A549 (cell line): Measurements from ENCODE around the gene HLA-DQA1. TPM values are rescaled to one million over a fixed set of nuclear protein-coding genes. Genes with fewer than 3 reads are reported as not detected.

Experiments
- ATAC-seq, 2 experiments: fragments of 200-7000 bp in 1 of 2; fragments of >200 bp in 1 of 2; cut with Nextera tagmentation in 1 of 2; cut with Tn5 transposase in 1 of 2; 3 replicates each; pipeline versions ENCODE4 v1.8.0 to v1.9.1; 2018 to 2020; ENCODE audit warnings: mild to moderate bottlenecking in 1 of 2, moderate library complexity in 1 of 2
- CTCF ChIA-PET: fragments of 300-600 bp; sonication (Branson Sonifier 250); formaldehyde crosslinking; extraction: SDS; loops from one replicate; lab custom pipeline; 2021; ENCODE audit warnings: antibody characterized with exemption, inconsistent platforms; lab: Yijun Ruan, JAX
- POLR2A ChIA-PET: fragments of 350-600 bp; formaldehyde crosslinking; extraction: SDS; loops from one replicate; lab custom pipeline; 2021; ENCODE audit warnings: antibody characterized with exemption, inconsistent platforms; lab: Yijun Ruan, JAX
- DNase-seq, 2 experiments: peaks; one replicate each; pipeline versions ENCODE4 v3.0.0 to v3.0.0-alpha.2; 2011 to 2016; ENCODE audit warnings: low read depth in 1 of 2, low spot score in 1 of 2
- FAIRE-seq: peaks from 2 replicates; lab custom pipeline; 2011; peaks lifted over from hg19 to GRCh38; lab: Jason Lieb, UNC
- H3K27ac ChIP-seq, 2 experiments: fragments of >200 bp; sonication (Bioruptor Twin); formaldehyde crosslinking; 3 replicates each; pipeline ENCODE4 v1.5.1; 2016 to 2017
- H3K4me1 ChIP-seq: fragments of >200 bp; sonication (Bioruptor Twin); formaldehyde crosslinking; 3 replicates; pipeline ENCODE4 v1.6.1; 2016
- H3K4me2 ChIP-seq: fragments of >200 bp; sonication (Bioruptor Twin); formaldehyde crosslinking; 3 replicates; pipeline ENCODE4 v1.6.1; 2016
- H3K4me3 ChIP-seq: fragments of >200 bp; sonication (Bioruptor Twin); formaldehyde crosslinking; 3 replicates; pipeline ENCODE4 v1.5.1; 2016
- H3K9me3 ChIP-seq: fragments of >200 bp; sonication (Bioruptor Twin); formaldehyde crosslinking; 3 replicates; pipeline ENCODE4 v1.6.1; 2016
- CBX8 ChIP-seq: fragments of 200-600 bp; sonication (generic); IDR thresholded peaks from 2 replicates; pipeline ENCODE4 v1.6.1; 2016
- CHD2 ChIP-seq: fragments of 150-350 bp; IDR thresholded peaks from 2 replicates; pipeline ENCODE4 v1.6.1; 2014; ENCODE audit warnings: low read length; ENCODE audit not compliant: partially characterized antibody
- CHD4 ChIP-seq: fragments of 200-600 bp; sonication (generic); IDR thresholded peaks from 2 replicates; pipeline ENCODE4 v1.6.1; 2016; ENCODE audit warnings: antibody characterized with exemption, mild to moderate bottlenecking, borderline replicate concordance
- FOXS1 ChIP-seq: fragments of 250-450 bp; sonication (Bioruptor Pico); IDR thresholded peaks from 2 replicates; pipeline ENCODE4 v1.5.0; 2020; ENCODE audit warnings: mild to moderate bottlenecking, moderate library complexity
- HDAC2 ChIP-seq: fragments of 200-600 bp; sonication (generic); IDR thresholded peaks from 2 replicates; pipeline ENCODE4 v1.6.1; 2016
- HMGXB4 ChIP-seq: fragments of 250-450 bp; sonication (Bioruptor Pico); IDR thresholded peaks from 2 replicates; pipeline ENCODE4 v1.5.0; 2021; ENCODE audit warnings: mild to moderate bottlenecking, moderate library complexity, borderline replicate concordance
- HOXB13 ChIP-seq: fragments of 250-450 bp; sonication (Bioruptor Pico); IDR thresholded peaks from 2 replicates; pipeline ENCODE4 v1.5.0; 2020; ENCODE audit warnings: low read depth, mild to moderate bottlenecking, moderate library complexity
- KDM1A ChIP-seq: fragments of 200-600 bp; sonication (generic); IDR thresholded peaks from 2 replicates; pipeline ENCODE4 v1.6.1; 2016; ENCODE audit warnings: low read depth, mild to moderate bottlenecking
- KDM5A ChIP-seq: fragments of 200-600 bp; sonication (generic); IDR thresholded peaks from 2 replicates; pipeline ENCODE4 v1.6.1; 2016; ENCODE audit warnings: antibody characterized with exemption, mild to moderate bottlenecking
- MYC ChIP-seq: IDR thresholded peaks from 2 replicates; pipeline ENCODE4 v1.6.1; 2012; ENCODE audit warnings: mild to moderate bottlenecking, inconsistent platforms, low read length, improper control_type of control experiment, borderline replicate concordance
- NFE2L2 ChIP-seq: fragments of 150-350 bp; conservative IDR thresholded peaks from 2 replicates; pipeline ENCODE4 v1.6.1; 2014; ENCODE audit warnings: low read length
- PHF8 ChIP-seq: fragments of 200-600 bp; sonication (generic); IDR thresholded peaks from 2 replicates; pipeline ENCODE4 v1.6.1; 2016; ENCODE audit warnings: low read depth, mild to moderate bottlenecking, antibody characterized with exemption, moderate library complexity, borderline replicate concordance
- RARB ChIP-seq: fragments of 250-450 bp; sonication (Bioruptor Pico); IDR thresholded peaks from 2 replicates; pipeline ENCODE4 v1.8.0; 2021; ENCODE audit warnings: mild to moderate bottlenecking, moderate library complexity
- RCOR1 ChIP-seq: fragments of 150-350 bp; IDR thresholded peaks from 2 replicates; pipeline ENCODE4 v1.6.1; 2014; ENCODE audit warnings: antibody characterized with exemption, low read length, low read depth
- RFX5 ChIP-seq: fragments of 450-650 bp; IDR thresholded peaks from 2 replicates; pipeline ENCODE4 v1.7.1; 2014; ENCODE audit warnings: antibody characterized with exemption, mild to moderate bottlenecking, moderate library complexity
- SREBF2 ChIP-seq: fragments of 450-650 bp; IDR thresholded peaks from 2 replicates; pipeline ENCODE4 v1.6.1; 2014; ENCODE audit warnings: mild to moderate bottlenecking, moderate library complexity
- TFCP2L1 ChIP-seq: fragments of 250-450 bp; sonication (Bioruptor Pico); IDR thresholded peaks from 2 replicates; pipeline ENCODE4 v1.5.0; 2021; ENCODE audit warnings: mild to moderate bottlenecking
- TP53 ChIP-seq: fragments of 250-450 bp; sonication (Bioruptor Pico); IDR thresholded peaks from 2 replicates; pipeline ENCODE4 v1.5.0; 2021; ENCODE audit warnings: mild to moderate bottlenecking, moderate library complexity
- ZFP36 ChIP-seq: fragments of 450-650 bp; IDR thresholded peaks from 2 replicates; pipeline ENCODE4 v1.6.1; 2014; ENCODE audit warnings: borderline replicate concordance; ENCODE audit not compliant: partially characterized antibody
- ZSCAN20 ChIP-seq: fragments of 250-450 bp; sonication (Bioruptor Pico); IDR thresholded peaks from 2 replicates; pipeline ENCODE4 v1.8.0; 2022; ENCODE audit warnings: mild to moderate bottlenecking, moderate library complexity
- WGBS: methylation state at CpG from one replicate; pipeline ENCODE4 v1.1.6; 2017; ENCODE audit errors: missing lambda C conversion rate; 5-methylcytosine and 5-hydroxymethylcytosine counted together
- polyA plus RNA-seq, 4 experiments: library from polyadenylated mRNA; depleted of rRNA in 3 of 4; stranded (reverse); fragments of >200 nt; fragmentation: RNase III in 1 of 4; extraction: RNeasy Plus Mini Kit Qiagen cat#74134 plus additional on column Dnase treatment in 1 of 4; gene quantifications; 2 replicates in 3 of 4; 3 replicates in 1 of 4; pipeline ENCODE4 v1.2.3, GENCODE V29; 2011 to 2017
- TF ChIP-seq, protein P1 (sequence below): fragments of 200-600 bp; sonication (generic); IDR thresholded peaks from 2 replicates; pipeline ENCODE4 v1.6.1; 2016; ENCODE audit warnings: antibody characterized with exemption, mild to moderate bottlenecking, moderate library complexity
- TF ChIP-seq, protein P2 (sequence below): IDR thresholded peaks from 2 replicates; pipeline ENCODE4 v1.6.1; 2012

The HLA-DQA1 gene
- polyA plus RNA-seq, 2 of the 4 experiments (the other 2 are of a cell fraction): not detected

DNA sequence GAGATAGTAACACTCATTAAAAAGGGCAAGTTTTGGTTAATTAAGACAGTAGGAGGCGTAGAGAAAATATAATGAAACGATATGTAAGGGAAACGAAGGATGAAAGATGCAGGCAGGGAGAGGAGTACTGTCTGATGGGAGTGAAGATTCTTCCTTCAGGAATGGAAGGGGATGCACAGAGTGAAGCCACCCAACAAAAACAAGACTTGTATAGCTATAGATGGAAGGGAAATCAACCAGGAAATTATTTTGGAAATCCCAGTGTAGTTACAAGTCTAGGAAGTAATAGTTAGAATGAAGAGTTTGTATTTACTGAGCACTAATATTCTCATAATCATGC, 27.8 kb upstream of the HLA-DQA1 start:
- Histone ChIP-seq H3K4me3 (no peak overlapping the region), H3K4me1 (no peaks in the 10 kb centered on the region), H3K4me2 (no peak overlapping the region), H3K27ac (no peak overlapping the region), H3K9me3 (no peaks in the 10 kb centered on the region)
- TF ChIP-seq RCOR1: no peak
- no peak for TF ChIP-seq HOXB13 (CRISPR knock-in tag)
- no peak for TF ChIP-seq SREBF2
- no peak for TF ChIP-seq HDAC2
- TF ChIP-seq RARB (CRISPR knock-in tag): no peak
- no peak for TF ChIP-seq TP53 (CRISPR knock-in tag)
- no peak for TF ChIP-seq MYC
- TF ChIP-seq ZSCAN20 (CRISPR knock-in tag): no peak
- no peak for TF ChIP-seq HMGXB4 (CRISPR knock-in tag)
- TF ChIP-seq KDM1A: no peak
- TF ChIP-seq CHD2: no peak
- TF ChIP-seq, protein P1, sequence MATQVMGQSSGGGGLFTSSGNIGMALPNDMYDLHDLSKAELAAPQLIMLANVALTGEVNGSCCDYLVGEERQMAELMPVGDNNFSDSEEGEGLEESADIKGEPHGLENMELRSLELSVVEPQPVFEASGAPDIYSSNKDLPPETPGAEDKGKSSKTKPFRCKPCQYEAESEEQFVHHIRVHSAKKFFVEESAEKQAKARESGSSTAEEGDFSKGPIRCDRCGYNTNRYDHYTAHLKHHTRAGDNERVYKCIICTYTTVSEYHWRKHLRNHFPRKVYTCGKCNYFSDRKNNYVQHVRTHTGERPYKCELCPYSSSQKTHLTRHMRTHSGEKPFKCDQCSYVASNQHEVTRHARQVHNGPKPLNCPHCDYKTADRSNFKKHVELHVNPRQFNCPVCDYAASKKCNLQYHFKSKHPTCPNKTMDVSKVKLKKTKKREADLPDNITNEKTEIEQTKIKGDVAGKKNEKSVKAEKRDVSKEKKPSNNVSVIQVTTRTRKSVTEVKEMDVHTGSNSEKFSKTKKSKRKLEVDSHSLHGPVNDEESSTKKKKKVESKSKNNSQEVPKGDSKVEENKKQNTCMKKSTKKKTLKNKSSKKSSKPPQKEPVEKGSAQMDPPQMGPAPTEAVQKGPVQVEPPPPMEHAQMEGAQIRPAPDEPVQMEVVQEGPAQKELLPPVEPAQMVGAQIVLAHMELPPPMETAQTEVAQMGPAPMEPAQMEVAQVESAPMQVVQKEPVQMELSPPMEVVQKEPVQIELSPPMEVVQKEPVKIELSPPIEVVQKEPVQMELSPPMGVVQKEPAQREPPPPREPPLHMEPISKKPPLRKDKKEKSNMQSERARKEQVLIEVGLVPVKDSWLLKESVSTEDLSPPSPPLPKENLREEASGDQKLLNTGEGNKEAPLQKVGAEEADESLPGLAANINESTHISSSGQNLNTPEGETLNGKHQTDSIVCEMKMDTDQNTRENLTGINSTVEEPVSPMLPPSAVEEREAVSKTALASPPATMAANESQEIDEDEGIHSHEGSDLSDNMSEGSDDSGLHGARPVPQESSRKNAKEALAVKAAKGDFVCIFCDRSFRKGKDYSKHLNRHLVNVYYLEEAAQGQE: no peak
- no peak for TF ChIP-seq PHF8
- TF ChIP-seq, protein P2, sequence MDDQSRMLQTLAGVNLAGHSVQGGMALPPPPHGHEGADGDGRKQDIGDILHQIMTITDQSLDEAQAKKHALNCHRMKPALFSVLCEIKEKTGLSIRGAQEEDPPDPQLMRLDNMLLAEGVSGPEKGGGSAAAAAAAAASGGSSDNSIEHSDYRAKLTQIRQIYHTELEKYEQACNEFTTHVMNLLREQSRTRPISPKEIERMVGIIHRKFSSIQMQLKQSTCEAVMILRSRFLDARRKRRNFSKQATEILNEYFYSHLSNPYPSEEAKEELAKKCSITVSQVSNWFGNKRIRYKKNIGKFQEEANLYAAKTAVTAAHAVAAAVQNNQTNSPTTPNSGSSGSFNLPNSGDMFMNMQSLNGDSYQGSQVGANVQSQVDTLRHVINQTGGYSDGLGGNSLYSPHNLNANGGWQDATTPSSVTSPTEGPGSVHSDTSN: no peak
- TF ChIP-seq KDM5A: no peak
- TF ChIP-seq CHD4: no peak
- no peak for TF ChIP-seq ZFP36
- no peak for TF ChIP-seq CBX8
- no peak for TF ChIP-seq FOXS1 (CRISPR knock-in tag)
- no peak for TF ChIP-seq TFCP2L1
- no peak for DNase-seq
- ATAC-seq: no peak; a peak in 1 of 6 replicates
- WGBS: 21% methylated on average over 2 of the region's 3 CpGs
- ChIA-PET CTCF (no interaction called here), POLR2A (no interaction called here)
- no peak for FAIRE-seq

GRCh38 chr6:32609731-32610640, 27.2 kb upstream of the HLA-DQA1 start:
- TF ChIP-seq RFX5 (peak; percentile 89), NFE2L2 (no peak)
- ChIA-PET POLR2A (no interaction called here), CTCF (no interaction called here)
- ATAC-seq (peak; percentile 99), FAIRE-seq (no peak), DNase-seq (peak; percentile 25 to 87)
- Histone ChIP-seq H3K4me1 (no peaks in the 10 kb centered on the region), H3K4me3 (no peak overlapping the region), H3K4me2 (no peak overlapping the region; the same call in 2 of the 3 replicates), H3K9me3 (no peaks in the 10 kb centered on the region), H3K27ac (no peak overlapping the region)
- WGBS: 3% methylated on average over 8 of the region's 8 CpGs
